Right renal cortex interstitium (tissue), 3 donors: Measurements from ENCODE around the gene PAXIP1. TPM values are rescaled to one million over a fixed set of nuclear protein-coding genes. Genes with fewer than 3 reads are reported as not detected.
"Not testable (repeated sequence)": the region's sequence is repeated elsewhere in the genome, so short reads cannot be mapped to it uniquely, and the experiment has no call there.

Experiments used
- DNase-seq, 3 donors: peaks; one replicate each; pipeline ENCODE4 v3.0.0-alpha.2; 2013; ENCODE audit warnings: low read depth in 3 of 3, low spot score in 2 of 3
- polyA plus RNA-seq, 3 donors: library from polyadenylated mRNA; unstranded; fragments of 120-200 nt; gene quantifications; one replicate each; pipeline ENCODE4 v1.2.1, GENCODE V29; 2013; ENCODE audit not compliant: insufficient read length in 3 of 3

PAXIP1 gene
- 10 to 100 TPM; 19.6 to 24.9 (median 21.3) TPM for polyA plus RNA-seq

- no peak for DNase-seq
Observed at GRCh38 chr7:155003092-155003375, at the start of gene PAXIP1. TSS of gene PAXIP1 (minus strand) at chr7:155003124. CDS start at chr7:155002929, 195 bp downstream.

DNA sequence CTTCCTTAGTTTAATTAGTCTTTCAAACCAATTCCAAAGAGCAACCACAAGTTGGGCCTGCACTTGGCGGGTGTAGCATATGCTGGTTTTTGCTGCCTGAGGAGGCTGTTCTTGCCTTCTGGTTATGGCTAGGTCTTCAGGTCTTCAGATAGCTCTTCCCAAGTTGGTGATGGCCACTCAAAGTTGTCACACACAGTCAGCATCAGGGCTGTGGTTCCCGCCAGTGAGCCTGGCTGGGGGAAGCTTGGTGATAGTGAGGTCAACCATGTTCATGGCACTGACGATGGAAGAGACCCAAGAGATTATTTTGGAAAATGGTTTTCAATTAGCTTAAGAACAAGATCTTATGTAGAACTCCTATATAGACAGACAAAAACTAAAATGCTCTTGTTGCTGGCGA is 48.4 kb upstream of the PAXIP1 start:
- DNase-seq, result no peak

GRCh38 chr7:155048006-155048405 is 45.1 kb upstream of the PAXIP1 start:
- DNase-seq, result no peak

GRCh38 chr7:155043756-155044155 is 40.8 kb upstream of the PAXIP1 start:
- no peak for DNase-seq

- no peak for DNase-seq
Observed at GRCh38 chr7:155038335-155038734, 35.4 kb upstream of the PAXIP1 start.

GRCh38 chr7:155034495-155034894 is 31.6 kb upstream of the PAXIP1 start:
- not testable (repeated sequence) for DNase-seq

- DNase-seq, result no peak
Observed at GRCh38 chr7:155032978-155033377, 30.1 kb upstream of the PAXIP1 start.

DNA sequence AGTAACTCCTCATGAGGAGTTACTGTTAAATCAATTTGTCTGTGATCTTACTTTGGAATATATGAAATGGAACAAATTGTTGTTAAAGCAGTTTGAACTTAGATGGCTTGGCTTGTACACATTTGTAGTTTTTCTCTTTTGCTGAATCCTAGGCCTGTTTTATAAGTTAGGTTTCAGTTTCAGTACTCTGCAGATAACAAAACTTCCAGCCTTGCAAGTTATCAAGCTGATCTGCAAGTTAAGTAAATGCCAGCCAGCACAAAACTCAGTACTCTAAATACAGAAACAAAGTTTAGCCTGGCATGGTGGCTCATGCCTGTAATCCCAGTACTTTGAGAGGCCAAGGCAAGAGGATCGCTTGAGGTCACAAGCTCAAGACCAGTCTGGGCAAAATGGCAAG is 25.0 kb upstream of the PAXIP1 start:
- no peak for DNase-seq

GRCh38 chr7:155021699-155022145 is 18.8 kb upstream of the PAXIP1 start:
- no peak for DNase-seq

DNA sequence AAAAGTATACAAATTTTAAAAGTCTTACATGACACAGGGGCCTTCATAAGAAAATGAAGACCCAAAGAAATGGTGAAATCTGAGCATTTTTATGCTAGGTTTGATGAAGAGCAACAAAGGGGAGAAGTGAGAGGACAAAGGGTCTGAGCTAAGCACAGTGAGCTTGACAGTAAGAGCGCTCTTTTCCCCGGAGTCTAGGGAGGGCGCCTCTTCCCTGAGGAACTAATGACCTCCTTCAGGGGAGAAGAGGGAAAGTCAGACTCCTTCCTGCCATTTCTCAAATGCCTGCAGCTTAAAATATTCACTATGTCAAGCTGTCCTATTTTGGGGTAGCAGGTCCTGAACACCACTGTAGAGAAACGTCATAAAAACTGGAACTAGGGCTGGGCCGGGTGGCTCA is 18.1 kb upstream of the PAXIP1 start:
- DNase-seq, result no peak

DNA sequence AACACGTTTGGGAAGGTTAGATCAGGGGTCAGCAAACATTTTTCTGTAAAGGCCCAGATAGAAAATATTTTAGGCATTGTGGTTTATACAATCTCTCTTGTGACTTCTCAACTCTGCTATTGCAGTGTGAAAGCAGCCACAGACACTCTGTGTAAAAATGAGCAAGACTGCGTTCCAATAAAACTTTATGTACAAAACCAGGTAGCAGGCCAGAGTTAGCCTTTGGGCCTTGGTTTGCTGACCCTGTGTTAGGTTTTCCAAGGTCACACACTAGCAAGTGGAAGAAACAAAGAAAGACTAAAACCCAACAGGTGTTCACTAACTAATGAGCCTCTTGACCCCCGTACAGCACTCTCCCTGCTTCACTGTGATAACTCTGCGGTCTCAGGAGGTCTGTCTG is 14.9 kb upstream of the PAXIP1 start:
- DNase-seq, result no peak

- DNase-seq, result no peak
Observed at GRCh38 chr7:155011086-155011485, 8.2 kb upstream of the PAXIP1 start.

DNA sequence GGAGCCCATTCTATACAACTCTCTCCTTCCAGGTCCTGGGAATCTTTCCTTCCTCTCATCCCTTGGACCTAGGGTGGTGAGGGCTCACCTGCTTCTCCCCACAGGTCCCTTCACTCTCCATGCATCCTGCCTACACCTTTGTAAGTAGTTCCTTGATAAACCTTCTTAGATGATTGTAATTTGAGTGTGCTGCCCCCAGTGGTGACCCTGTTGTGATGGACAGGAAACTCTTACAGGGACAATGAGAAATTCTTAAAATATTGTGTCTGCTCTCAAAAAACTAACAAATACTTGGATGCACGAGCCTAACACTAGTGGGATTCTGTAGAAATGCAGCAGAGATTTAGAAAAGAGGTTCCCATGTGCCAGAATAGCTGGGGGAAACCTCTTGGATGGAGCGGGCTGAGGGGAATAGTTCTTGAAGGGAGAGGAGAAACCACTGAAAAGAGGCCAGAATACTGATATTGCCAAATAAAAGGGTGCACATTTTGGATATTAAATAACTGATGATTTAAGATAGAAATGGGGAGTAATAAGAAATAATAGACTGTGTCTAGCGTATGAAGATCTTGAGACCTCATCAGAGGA is 6.7 kb upstream of the PAXIP1 start:
- DNase-seq, result no peak

- DNase-seq, result no peak
Observed at GRCh38 chr7:155007947-155008346, 5.0 kb upstream of the PAXIP1 start.

- DNase-seq, result peak; percentile 58 to 69 (median 63)
Observed at GRCh38 chr7:155003376-155004214, 671 bp upstream of the PAXIP1 start.

DNA sequence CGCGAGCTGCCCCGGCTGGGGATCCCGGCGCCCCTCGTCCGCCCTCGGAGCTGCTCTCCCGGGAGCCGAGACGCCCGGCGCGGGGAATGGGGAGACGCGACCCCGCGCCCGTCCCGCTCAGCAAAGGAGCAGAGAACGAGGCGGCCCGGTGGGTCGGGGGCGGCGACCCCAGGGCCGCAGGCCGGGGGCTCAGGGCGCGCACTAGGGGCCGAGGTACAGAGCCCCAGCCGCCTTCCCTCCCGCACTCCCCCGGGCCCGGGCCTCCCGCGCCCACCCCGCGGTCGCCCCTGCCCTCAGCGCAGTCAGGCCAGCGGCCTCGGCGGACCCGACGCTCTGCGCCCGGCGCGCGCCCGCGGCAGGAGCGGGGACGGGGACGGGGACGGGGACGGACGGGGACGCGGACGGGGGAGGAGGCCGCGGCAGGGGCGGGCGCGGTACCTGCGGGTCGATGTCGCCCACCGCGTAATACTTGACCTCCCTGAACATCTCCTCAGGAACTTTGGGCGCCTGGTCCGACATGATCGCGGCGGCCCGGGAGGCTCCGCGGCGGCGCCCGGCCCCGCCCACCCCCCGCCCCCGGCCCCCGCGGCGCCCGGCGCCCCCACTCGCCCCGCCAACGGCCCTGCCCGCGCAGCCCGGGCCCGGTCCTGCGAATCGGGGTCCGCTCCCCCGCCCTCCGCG is 373 bp downstream of the PAXIP1 start:
- DNase-seq, result no peak

GRCh38 chr7:155001756-155002410 is 1.0 kb downstream of the PAXIP1 start:
- no peak for DNase-seq

- no peak for DNase-seq
Observed at GRCh38 chr7:155000795-155001194, 2.1 kb downstream of the PAXIP1 start.

GRCh38 chr7:154998481-154998880 is 4.4 kb downstream of the PAXIP1 start:
- DNase-seq, result no peak

GRCh38 chr7:154997840-154998370 is 5.0 kb downstream of the PAXIP1 start:
- no peak for DNase-seq

DNA sequence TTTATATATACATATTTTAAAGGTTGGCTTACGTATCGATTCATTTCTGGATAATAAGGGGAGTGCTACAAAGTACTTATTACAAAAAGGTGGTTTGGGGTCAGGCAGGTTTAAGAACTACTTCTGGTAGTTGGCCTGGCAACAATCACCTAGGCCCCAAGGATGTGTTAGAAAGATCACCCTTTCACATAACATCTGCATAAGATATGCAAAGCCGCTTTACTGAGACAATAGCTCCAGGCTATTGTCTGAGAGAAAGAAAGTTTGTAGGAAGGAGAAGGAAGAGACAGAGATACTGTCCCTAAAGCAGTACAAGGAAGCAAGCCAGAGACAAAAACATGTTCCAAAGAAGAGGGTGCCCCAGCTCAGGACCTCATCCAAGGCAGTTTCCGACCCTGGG is 6.2 kb downstream of the PAXIP1 start:
- no peak for DNase-seq
